CD4-positive, alpha-beta T cell (primary cell): ENCODE measurements around the gene SHLD1. TPM values are rescaled to one million over a fixed set of nuclear protein-coding genes. Genes with fewer than 3 reads are reported as not detected.

Source experiments
- ATAC-seq: fragments of 200-7000 bp; cut with Tn5 transposase; one replicate; pipeline ENCODE4 v1.10.0; 2022; ENCODE audit warnings: mild to moderate bottlenecking; ENCODE audit not compliant: poor library complexity
- CTCF ChIA-PET: fragments of 350-600 bp; sonication (Branson Sonifier 250); formaldehyde crosslinking; loops from one replicate; lab custom pipeline; 2021; ENCODE audit warnings: antibody characterized with exemption, inconsistent platforms; lab: Charles Lee
- POLR2A ChIA-PET: fragments of 350-600 bp; sonication (Branson Sonifier 250); formaldehyde crosslinking; loops from one replicate; lab custom pipeline; 2021; ENCODE audit warnings: antibody characterized with exemption, inconsistent platforms; lab: Charles Lee
- DNase-seq, 14 experiments: peaks; one replicate each; pipeline ENCODE4 v3.0.0-alpha.2; 2013 to 2020; ENCODE audit warnings: mixed read lengths in 2 of 14
- H3K27ac ChIP-seq, 2 donors: one replicate each; pipeline versions ENCODE4 v1.5.1 to v1.7.0; 2013; ENCODE audit warnings: low read length in 2 of 2, low read depth in 1 of 2, mild to moderate bottlenecking in 1 of 2
- H3K27me3 ChIP-seq, 2 experiments: 1 replicate in 1 of 2; 2 replicates in 1 of 2; pipeline versions ENCODE4 v1.6.1 to v1.7.0; 2013; ENCODE audit warnings: low read length in 2 of 2, control low read depth in 1 of 2, mild to moderate bottlenecking in 1 of 2, moderate library complexity in 1 of 2; ENCODE audit not compliant: insufficient read depth in 2 of 2, control insufficient read depth in 1 of 2
- H3K36me3 ChIP-seq: one replicate; pipeline ENCODE4 v1.6.1; 2013; ENCODE audit warnings: low read length, control low read depth; ENCODE audit not compliant: insufficient read depth
- H3K4me1 ChIP-seq: one replicate; pipeline ENCODE4 v1.6.1; 2013; ENCODE audit warnings: low read length, control low read depth; ENCODE audit not compliant: insufficient read depth
- H3K4me3 ChIP-seq: one replicate; pipeline ENCODE4 v1.5.1; 2013; ENCODE audit warnings: mild to moderate bottlenecking, low read length, moderate library complexity
- H3K9me3 ChIP-seq, 2 experiments: 1 replicate in 1 of 2; 2 replicates in 1 of 2; pipeline versions ENCODE4 v1.6.1 to v1.7.0; 2013; ENCODE audit warnings: low read length in 2 of 2, mild to moderate bottlenecking in 2 of 2, control low read depth in 1 of 2, moderate library complexity in 1 of 2; ENCODE audit not compliant: control insufficient read depth in 1 of 2, insufficient read depth in 1 of 2
- H3K27ac Mint-ChIP-seq: one replicate; pipeline ENCODE4 v1.8.0; 2020; ENCODE audit warnings: mixed read lengths
- H3K27me3 Mint-ChIP-seq: one replicate; pipeline ENCODE4 v1.8.0; 2021; ENCODE audit warnings: mixed read lengths
- H3K36me3 Mint-ChIP-seq: one replicate; pipeline ENCODE4 v1.8.0; 2021; ENCODE audit warnings: low read depth, mixed read lengths
- H3K4me1 Mint-ChIP-seq: one replicate; pipeline ENCODE4 v1.8.0; 2021; ENCODE audit warnings: low read depth, mixed read lengths
- H3K4me3 Mint-ChIP-seq: one replicate; pipeline ENCODE4 v1.8.0; 2020; ENCODE audit warnings: mild to moderate bottlenecking, mixed read lengths
- H3K9me3 Mint-ChIP-seq: one replicate; pipeline ENCODE4 v1.8.0; 2020; ENCODE audit warnings: mixed read lengths
- CTCF ChIP-seq: fragments of 200-600 bp; IDR thresholded peaks from one replicate; pipeline ENCODE4 v1.8.0; 2022; ENCODE audit warnings: antibody characterized with exemption, mild to moderate bottlenecking
- intact Hi-C, 2 experiments: fragments of 100-400 bp; cut with DNase I in 1 of 2; cut with micrococcal nuclease in 1 of 2; formaldehyde crosslinking; loops; one replicate each; pipeline versions ENCODE4 v1.15.1 to v1.9.0; 2023 to 2025; cut with DNase I, micrococcal nuclease
- total RNA-seq, 174 experiments: library from RNA in 2 of 174; stranded (reverse) in 2 of 174; gene quantifications; one replicate each; pipeline ENCODE4 v1.2.3 and lab custom pipeline; 2021 to 2026

The SHLD1 gene
- total RNA-seq, 2 experiments from 2014 or later, result 7.0 to 7.3 TPM

- peaks cover 47% of the 10 kb centered on the region for H3K4me1 Mint-ChIP-seq
These were observed 83.2 kb downstream of the SHLD1 start for GRCh38 chr20:5833309-5833941.

GRCh38 chr20:5834436-5835005 is 84.3 kb downstream of the SHLD1 start:
- Histone ChIP-seq H3K4me1 (peaks cover 24% of the 10 kb centered on the region), H3K9me3 (peaks cover 0 to 5% of the 10 kb centered on the region in 2 experiments), H3K36me3 (peaks cover 4% of the 10 kb centered on the region), H3K4me3 (no peak overlapping the region), H3K27ac (peak overlapping the region; percentile 76 to 88), H3K27me3 (no peaks in the 10 kb centered on the region)
- peaks cover 38% of the 10 kb centered on the region for H3K36me3 Mint-ChIP-seq
- TF ChIP-seq CTCF, result no peak
- H3K4me3 Mint-ChIP-seq, result no peak overlapping the region
- CTCF ChIA-PET, result interaction anchor here (1.0 to 1.7 kb wide), 4 partner anchors 9 to 46 kb away, joined by 3 to 5 read pairs (median 4); no protein-coding TSS in a partner anchor
- ATAC-seq (no peak), DNase-seq (no peak)
- POLR2A ChIA-PET, result no interaction called here
- H3K9me3 Mint-ChIP-seq, result peaks cover 2% of the 10 kb centered on the region
- H3K4me1 Mint-ChIP-seq, result peaks cover 47% of the 10 kb centered on the region
- intact Hi-C loops, result loop anchor here (5.0 to 10.0 kb wide), 3 partner anchors 113 to 120 kb away; partner anchors contain the start of genes MCM8 (in 1 of the 2) and TRMT6 (in 1 of the 2)
- no peaks in the 10 kb centered on the region for H3K27me3 Mint-ChIP-seq
- H3K27ac Mint-ChIP-seq, result peak overlapping the region; percentile 96

More at GRCh38 chr20:5833309-5833941, 83.2 kb downstream of the SHLD1 start:
- Mint-ChIP-seq H3K36me3 (peaks cover 38% of the 10 kb centered on the region), H3K4me3 (no peak overlapping the region), H3K27ac (peak overlapping the region; percentile 96), H3K27me3 (no peaks in the 10 kb centered on the region), H3K9me3 (peaks cover 2% of the 10 kb centered on the region)
- Histone ChIP-seq H3K4me1 (peaks cover 24% of the 10 kb centered on the region), H3K9me3 (peaks cover 0 to 5% of the 10 kb centered on the region in 2 experiments), H3K36me3 (peaks cover 4% of the 10 kb centered on the region), H3K4me3 (no peak overlapping the region), H3K27me3 (no peaks in the 10 kb centered on the region), H3K27ac (no peak overlapping the region)
- ChIA-PET CTCF (interaction anchor here (1.7 kb wide), 1 partner anchor 8 kb away, joined by 5 read pairs; no protein-coding TSS in a partner anchor), POLR2A (interaction anchor here (0.7 kb wide), 1 partner anchor 301 kb away, joined by 3 read pairs; no protein-coding TSS in a partner anchor)
- intact Hi-C loops, result loop anchor here in 1 of 2 experiments (5.0 to 10.0 kb wide), 2 partner anchors 114 to 119 kb away; no protein-coding TSS in a partner anchor
- TF ChIP-seq CTCF, result no peak
- DNase-seq (no peak), ATAC-seq (no peak)

DNA sequence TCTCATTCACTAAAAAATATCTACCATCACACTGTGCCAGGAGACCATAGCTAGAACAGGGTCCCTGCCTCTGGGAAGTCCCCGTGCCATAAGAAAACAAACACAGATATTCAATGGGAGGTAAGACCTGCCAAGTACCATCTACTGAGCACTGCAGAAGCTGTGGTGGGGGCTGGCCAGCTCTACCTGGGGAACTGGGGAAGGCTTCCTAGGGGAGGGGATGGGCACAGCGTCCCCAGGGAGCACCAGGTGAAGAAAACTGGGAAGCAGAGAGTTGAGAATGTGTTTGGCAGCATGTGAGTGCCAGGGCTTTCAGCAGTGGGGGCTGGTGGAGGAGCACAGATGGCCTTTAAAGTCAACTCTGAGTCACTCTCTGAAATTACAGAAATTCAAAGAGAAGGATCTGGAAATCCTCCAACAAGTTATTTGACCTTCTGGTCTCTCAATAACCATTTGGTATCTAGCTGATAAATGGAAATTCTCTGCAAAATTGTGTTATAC is 85.2 kb downstream of the SHLD1 start:
- TF ChIP-seq CTCF, result no peak
- Histone ChIP-seq H3K4me3 (no peak overlapping the region), H3K27ac (peak overlapping the region; percentile 76 to 88), H3K36me3 (peaks cover 4% of the 10 kb centered on the region), H3K27me3 (no peaks in the 10 kb centered on the region), H3K4me1 (peaks cover 24% of the 10 kb centered on the region), H3K9me3 (peaks cover 0 to 5% of the 10 kb centered on the region in 2 experiments)
- Mint-ChIP-seq H3K4me3 (peak overlapping the region; percentile 88), H3K27me3 (no peaks in the 10 kb centered on the region), H3K9me3 (peaks cover 2% of the 10 kb centered on the region), H3K36me3 (peaks cover 38% of the 10 kb centered on the region), H3K4me1 (peaks cover 52% of the 10 kb centered on the region), H3K27ac (peak overlapping the region; percentile 96)
- peak in 11 of 14 experiments; percentile 14 to 69 (median 32) for DNase-seq
- intact Hi-C loops, result loop anchor here (5.0 to 10.0 kb wide), 2 partner anchors 117 to 121 kb away; partner anchors contain the start of genes MCM8 (in 1 of the 2) and TRMT6 (in 1 of the 2)
- ChIA-PET CTCF (interaction anchor here (0.6 to 1.7 kb wide), 5 partner anchors 8 to 136 kb away, joined by 3 to 4 read pairs (median 4); no protein-coding TSS in a partner anchor), POLR2A (interaction anchor here (0.7 to 1.2 kb wide), 4 partner anchors 9 to 33 kb away, joined by 3 to 7 read pairs (median 4); no protein-coding TSS in a partner anchor)
- peak; percentile 58 for ATAC-seq
